Measurements from ENCODE around the gene HAO2. TPM values are rescaled to one million over a fixed set of nuclear protein-coding genes. Genes with fewer than 3 reads are reported as not detected.
A peak's percentile ranks its signal among the peaks of the same experiment; 100 is the strongest.

Gene HAO2
- total and polyA plus RNA-seq, 12 donors: 0.17 to 4.8 (median 0.86) TPM; not detected in 4

DNA sequence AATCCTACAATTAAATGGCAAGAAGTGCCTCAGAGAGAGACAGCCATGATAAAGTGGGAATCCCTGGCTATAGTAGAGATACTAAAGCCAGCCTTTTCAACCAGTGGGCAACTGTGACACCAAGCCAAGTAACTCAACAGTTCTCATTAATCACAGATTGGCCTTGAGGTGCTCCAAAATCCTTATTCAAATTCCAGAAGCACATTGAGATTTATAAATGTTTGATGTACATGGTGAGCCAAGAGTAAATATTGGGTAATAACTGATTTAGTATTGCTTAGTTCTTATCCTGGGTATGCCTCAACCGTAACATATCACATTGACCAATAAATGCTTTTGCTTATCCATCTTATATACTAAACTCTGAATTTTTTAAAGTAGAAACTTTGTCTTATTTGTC, 17.1 kb downstream of the HAO2 start:
- Histone ChIP-seq H3K27me3 (no peaks in the 10 kb centered on the region), H3K9me3 (replicated peaks in 1 of 3) (no peaks in the 10 kb centered on the region), H3K27ac (peak overlapping the region in 3 of 5 donors; percentile 35 to 46 (median 36)), H3K4me1 (replicated peaks in 1 of 2) (peaks cover 0 to 11% of the 10 kb centered on the region in 2 donors), H3K4me3 (no peak overlapping the region), H3K36me3 (replicated peaks in 1 of 2) (no peaks in the 10 kb centered on the region)
- DNase-seq: peak in 4 of 7 donors; percentile 25 to 53 (median 42)
- intact Hi-C loops (cut with DNase I): no loop called here
- TF ChIP-seq CTCF (IDR thresholded peaks at IDR 0.05) (no peak), POLR2A (IDR thresholded peaks at IDR 0.05) (no peak)
- WGBS, 4 donors: 43 to 50% (median 48%) methylated on average over 1 of the region's 1 CpG

DNA sequence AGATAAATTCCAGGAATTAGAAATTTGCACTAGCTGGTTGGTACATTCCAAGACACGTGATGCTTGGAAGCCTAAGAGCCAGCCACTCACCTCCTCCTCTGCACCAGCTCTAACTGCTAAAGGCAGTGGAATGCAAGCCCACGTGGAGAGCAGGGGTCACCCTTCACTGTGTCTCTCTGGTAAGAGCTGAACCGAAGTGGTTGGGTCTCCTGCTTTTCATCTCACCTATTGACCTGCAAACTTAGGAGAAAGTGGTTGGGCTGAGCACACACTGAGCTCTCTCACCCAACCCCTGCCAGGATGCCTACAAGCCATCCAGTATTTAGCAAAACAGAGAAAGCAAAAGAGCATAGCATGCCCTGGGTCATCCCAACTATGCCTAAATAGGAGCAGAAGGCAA, 19.3 kb downstream of the HAO2 start:
- no peaks in the 10 kb centered on the region for H3K36me3 ChIP-seq (replicated peaks in 1 of 2)
- intact Hi-C loops (cut with DNase I): no loop called here
- 54 to 69% (median 63%) methylated on average over 3 of the region's 3 CpGs for WGBS, 4 donors
- H3K9me3 ChIP-seq (replicated peaks in 1 of 3): no peaks in the 10 kb centered on the region
- peaks cover 0 to 11% of the 10 kb centered on the region in 2 donors for H3K4me1 ChIP-seq (replicated peaks in 1 of 2)
- no peak overlapping the region for H3K4me3 ChIP-seq
- no peak overlapping the region for H3K27ac ChIP-seq
- no peak for DNase-seq
- H3K27me3 ChIP-seq: no peaks in the 10 kb centered on the region
- TF ChIP-seq POLR2A (IDR thresholded peaks at IDR 0.05): no peak
- TF ChIP-seq CTCF (IDR thresholded peaks at IDR 0.05): no peak

DNA sequence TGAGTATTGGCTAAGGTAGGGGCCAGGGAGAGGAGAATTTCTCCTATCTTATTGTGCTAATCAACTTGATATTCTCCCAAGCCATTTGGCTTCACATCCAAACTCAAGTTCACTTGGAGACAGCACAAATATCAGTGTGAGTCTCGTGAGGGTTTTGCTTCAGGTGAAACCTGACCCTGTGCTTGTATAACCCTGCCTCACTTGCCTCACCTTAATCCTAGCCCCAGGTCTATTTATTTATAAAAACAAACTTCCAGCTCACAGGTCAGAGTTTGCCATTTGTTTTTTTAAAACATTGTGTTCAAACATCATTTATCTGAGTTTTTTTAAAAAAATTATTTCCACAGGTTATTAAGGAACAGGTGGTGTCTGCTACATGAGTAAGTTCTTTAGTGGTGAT, 19.9 kb downstream of the HAO2 start:
- WGBS, 4 donors: 61 to 88% (median 74%) methylated on average over 1 of the region's 1 CpG
- H3K27ac ChIP-seq: no peak overlapping the region
- no peaks in the 10 kb centered on the region for H3K36me3 ChIP-seq (replicated peaks in 1 of 2)
- H3K9me3 ChIP-seq (replicated peaks in 1 of 3): no peaks in the 10 kb centered on the region
- H3K27me3 ChIP-seq: no peaks in the 10 kb centered on the region
- H3K4me3 ChIP-seq: no peak overlapping the region
- intact Hi-C loops (cut with DNase I): no loop called here
- no peak for DNase-seq
- TF ChIP-seq CTCF (IDR thresholded peaks at IDR 0.05): no peak
- peaks cover 0 to 11% of the 10 kb centered on the region in 2 donors for H3K4me1 ChIP-seq (replicated peaks in 1 of 2)

DNA sequence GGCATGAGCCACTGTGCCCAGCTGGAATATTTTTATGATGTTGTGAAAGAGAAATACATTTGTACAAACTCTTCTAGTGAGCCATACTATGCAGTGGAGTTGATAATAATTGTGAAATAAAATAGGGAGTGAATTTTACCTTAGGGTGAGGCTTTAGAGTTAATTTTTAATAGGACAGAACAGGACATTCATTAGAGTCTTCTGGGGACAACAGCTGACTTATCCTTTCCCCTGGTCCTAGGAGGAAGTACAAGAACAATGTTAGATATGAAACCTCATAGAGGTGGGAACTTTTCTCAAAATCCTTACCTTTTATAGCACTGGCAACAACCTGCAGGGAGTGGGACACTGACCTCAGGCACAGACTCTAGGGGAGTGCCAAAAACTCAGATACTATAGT, 21.9 kb downstream of the HAO2 start:
- Histone ChIP-seq H3K27ac (no peak overlapping the region), H3K4me1 (replicated peaks in 1 of 2) (peaks cover 0 to 8% of the 10 kb centered on the region in 2 donors), H3K27me3 (no peaks in the 10 kb centered on the region), H3K36me3 (replicated peaks in 1 of 2) (no peaks in the 10 kb centered on the region), H3K4me3 (no peak overlapping the region), H3K9me3 (replicated peaks in 1 of 3) (no peaks in the 10 kb centered on the region)
- TF ChIP-seq CTCF (IDR thresholded peaks at IDR 0.05) (no peak), POLR2A (IDR thresholded peaks at IDR 0.05) (no peak)
- intact Hi-C loops (cut with DNase I): no loop called here
- DNase-seq: no peak

Measured in adrenal gland (tissue), 12 donors.